Adrenal gland (tissue), 12 donors: Measurements from ENCODE around the gene TCF7L1. TPM values are rescaled to one million over a fixed set of nuclear protein-coding genes. Genes with fewer than 3 reads are reported as not detected.

Experiments used
- DNase-seq, 7 donors: peaks; one replicate each; pipeline ENCODE4 v3.0.0-alpha.2; 2019 to 2020
- H3K27ac ChIP-seq, 5 donors: fragments of 200-600 bp; sonication (generic) in 4 of 5; 1 replicate in 3 of 5; 2 replicates in 2 of 5; pipeline versions ENCODE4 v1.5.1 to v1.8.0; 2016 to 2020; ENCODE audit warnings: mild to moderate bottlenecking in 1 of 5
- H3K27me3 ChIP-seq: fragments of 200-600 bp; 2 replicates; pipeline ENCODE4 v1.8.0; 2021
- H3K36me3 ChIP-seq, 2 donors: fragments of 200-600 bp; replicated peaks in 1 of 2; 1 replicate in 1 of 2; 2 replicates in 1 of 2; pipeline versions ENCODE4 v1.5.1 to v1.8.0; 2018 to 2022
- H3K4me1 ChIP-seq, 2 donors: fragments of 200-600 bp; replicated peaks in 1 of 2; 1 replicate in 1 of 2; 2 replicates in 1 of 2; pipeline versions ENCODE4 v1.5.1 to v1.8.0; 2018 to 2021
- H3K4me3 ChIP-seq, 4 donors: fragments of 200-600 bp; sonication (generic) in 3 of 4; one replicate each; pipeline ENCODE4 v1.5.1; 2016 to 2018
- H3K9me3 ChIP-seq, 3 donors: fragments of 200-600 bp; sonication (generic) in 1 of 3; replicated peaks in 1 of 3; 1 replicate in 2 of 3; 2 replicates in 1 of 3; pipeline versions ENCODE4 v1.5.1 to v1.8.0; 2016 to 2021
- CTCF ChIP-seq, 6 experiments: fragments of 450-650 bp in 4 of 6; fragments of 200-600 bp in 2 of 6; sonication (generic) in 1 of 6; IDR thresholded peaks; 1 replicate in 5 of 6; 2 replicates in 1 of 6; pipeline versions ENCODE4 v1.5.1 to v1.8.0; 2016 to 2021; ENCODE audit warnings: antibody characterized with exemption in 6 of 6, mild to moderate bottlenecking in 2 of 6, moderate library complexity in 1 of 6
- POLR2A ChIP-seq, 2 donors: fragments of 450-650 bp; IDR thresholded peaks; one replicate each; pipeline ENCODE4 v1.6.1; 2017; ENCODE audit warnings: antibody characterized with exemption in 2 of 2, mild to moderate bottlenecking in 2 of 2, moderate library complexity in 1 of 2
- WGBS, 4 donors: extraction: QIAGEN DNeasy Blood & Tissue Kit in 2 of 4; methylation state at CpG; one replicate each; pipeline versions ENCODE4 v1.1.5 to v1.1.7; 2013 to 2017; 5-methylcytosine and 5-hydroxymethylcytosine counted together
- intact Hi-C, 2 donors: fragments of 100-400 bp; cut with DNase I; formaldehyde crosslinking; loops; one replicate each; pipeline versions ENCODE4 v1.14.1 to v1.15.0; 2022 to 2023
- polyA plus RNA-seq, 3 donors: library from polyadenylated mRNA; stranded (reverse); fragments of 200-250 nt in 2 of 3; fragments of 350-450 nt in 1 of 3; fragmentation: Illumina TruSeq in 1 of 3; extraction: RNeasy Lipid Tissue Mini Kit (QIAGEN cat#74804) in 1 of 3; gene quantifications; one replicate each; pipeline ENCODE4 v1.2.3, GENCODE V29; 2013 to 2014
- total RNA-seq, 9 donors: library from RNA; depleted of rRNA in 4 of 9; stranded (reverse); fragments of >200 nt in 4 of 9; fragments of 120-200 nt in 1 of 9; fragmentation: NEBNext Ultra II Directional in 1 of 9; extraction: Animal tissue kit (Norgen Biotek cat#: 25700) in 1 of 9; gene quantifications; one replicate each; pipeline versions ENCODE4 v1.1.0 to v1.2.4, GENCODE V29; 2013 to 2023
- donor health status: healthy with polysubstance abuse.
- donor health status: Bipolar disorder and iron deficiency.
- donor health status: DM: yes; HTN: yes; CAD: no.
- donor health status: DM: no; HTN: no; CAD: no.
- donor health status: DM: no; HTN: no; CAD: no.
- donor health status: DM: yes; HTN: yes; CAD: no.

The TCF7L1 gene
- total and polyA plus RNA-seq, 12 donors = 0.36 to 8.9 (median 3.2) TPM

GRCh38 chr2:85177031-85177824 is 44.0 kb downstream of the TCF7L1 start:
- 84 to 89% (median 88%) methylated on average over 7 of the region's 7 CpGs for WGBS, 4 donors
- H3K36me3 ChIP-seq = no peaks in the 10 kb centered on the region
- no peaks in the 10 kb centered on the region for H3K27me3 ChIP-seq
- no peaks in the 10 kb centered on the region for H3K9me3 ChIP-seq
- H3K27ac ChIP-seq = no peak overlapping the region
- TF ChIP-seq POLR2A (IDR thresholded peaks at IDR 0.05) (no peak), CTCF (IDR thresholded peaks at IDR 0.05) (no peak)
- no peak for DNase-seq
- peaks cover 0 to 8% of the 10 kb centered on the region in 2 donors for H3K4me1 ChIP-seq
- intact Hi-C loops = no loop called here
- H3K4me3 ChIP-seq = no peak overlapping the region

DNA sequence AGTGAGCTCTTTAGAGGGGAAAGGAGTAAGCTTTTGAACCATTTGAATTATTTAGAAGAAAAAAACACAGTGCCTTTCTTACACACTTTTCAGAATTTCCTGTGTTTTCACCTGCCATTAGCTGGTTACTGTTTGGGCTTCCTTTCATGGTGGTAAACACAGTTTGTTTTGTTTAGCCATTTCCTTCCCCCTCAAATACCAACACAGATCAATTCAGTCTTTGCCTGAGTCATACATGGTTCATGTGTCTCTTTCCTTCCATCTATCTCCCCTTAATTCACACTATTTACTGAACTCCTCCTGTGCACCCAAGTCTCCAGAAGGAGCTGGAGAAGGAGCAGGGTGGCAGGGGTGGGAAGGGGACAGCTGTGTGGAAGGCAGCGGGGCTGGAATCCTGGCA is 45.0 kb downstream of the TCF7L1 start:
- DNase-seq = no peak
- H3K9me3 ChIP-seq = no peaks in the 10 kb centered on the region
- WGBS, 4 donors = 95 to 100% (median 100%) methylated on average over 1 of the region's 1 CpG
- intact Hi-C loops = no loop called here
- H3K36me3 ChIP-seq = no peaks in the 10 kb centered on the region
- H3K27me3 ChIP-seq = no peaks in the 10 kb centered on the region
- no peak overlapping the region for H3K27ac ChIP-seq
- H3K4me3 ChIP-seq = no peak overlapping the region
- TF ChIP-seq POLR2A (IDR thresholded peaks at IDR 0.05) (no peak), CTCF (IDR thresholded peaks at IDR 0.05) (no peak)
- H3K4me1 ChIP-seq = peaks cover 0 to 8% of the 10 kb centered on the region in 2 donors

DNA sequence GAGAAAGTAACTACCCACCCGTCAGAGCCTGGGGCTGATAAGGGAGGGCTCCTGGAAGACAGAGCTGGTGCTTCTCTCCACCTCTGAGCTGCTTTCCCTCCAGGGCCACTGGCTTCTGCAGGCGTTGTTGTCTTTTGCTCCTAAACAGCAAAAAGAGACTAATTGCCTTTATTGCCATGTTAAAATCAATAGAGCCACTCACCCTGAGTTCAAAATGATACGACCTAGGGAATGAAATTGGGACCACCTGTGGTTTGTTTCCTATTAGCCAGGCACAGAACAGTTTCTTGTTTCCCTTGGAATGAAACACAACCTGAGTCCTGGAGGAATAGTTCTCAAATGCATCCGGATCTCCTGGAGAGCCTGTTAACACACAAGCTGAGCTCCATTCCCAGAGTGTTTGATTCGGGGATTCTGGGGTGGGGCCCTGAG is 45.8 kb downstream of the TCF7L1 start:
- Histone ChIP-seq H3K4me1 (peaks cover 0 to 8% of the 10 kb centered on the region in 2 donors), H3K27me3 (no peaks in the 10 kb centered on the region), H3K36me3 (no peaks in the 10 kb centered on the region), H3K4me3 (no peak overlapping the region), H3K9me3 (no peaks in the 10 kb centered on the region), H3K27ac (no peak overlapping the region)
- DNase-seq = no peak
- TF ChIP-seq POLR2A (IDR thresholded peaks at IDR 0.05) = no peak
- TF ChIP-seq CTCF (IDR thresholded peaks at IDR 0.05) = no peak
- 71 to 76% (median 73%) methylated on average over 3 to 5 of the region's 5 CpGs for WGBS, 4 donors
- intact Hi-C loops = no loop called here

- intact Hi-C loops = no loop called here
- H3K36me3 ChIP-seq = no peaks in the 10 kb centered on the region
Observed at GRCh38 chr2:85179541-85179940, 46.3 kb downstream of the TCF7L1 start.

More at GRCh38 chr2:85179541-85179940, 46.3 kb downstream of the TCF7L1 start:
- Histone ChIP-seq H3K4me1 (peaks cover 0 to 8% of the 10 kb centered on the region in 2 donors), H3K27ac (no peak overlapping the region), H3K4me3 (no peak overlapping the region), H3K27me3 (no peaks in the 10 kb centered on the region), H3K9me3 (no peaks in the 10 kb centered on the region)
- no peak for TF ChIP-seq CTCF (IDR thresholded peaks at IDR 0.05)
- no peak for TF ChIP-seq POLR2A (IDR thresholded peaks at IDR 0.05)
- DNase-seq = no peak
- WGBS, 4 donors = 52 to 63% (median 58%) methylated on average over 3 of the region's 3 CpGs
